ENCODE measurements around the gene RBMXL3. TPM values are rescaled to one million over a fixed set of nuclear protein-coding genes. Genes with fewer than 3 reads are reported as not detected.

RBMXL3 gene
- total RNA-seq, 1 experiment from 2014 or later = not detected

- TF ChIP-seq OVOL2 (CRISPR knock-in tag; IDR thresholded peaks at IDR 0.05; ENCODE audit: borderline replicate concordance) (no peak), PRRX2 (CRISPR knock-in tag; IDR thresholded peaks at IDR 0.05) (no peak), TEAD1 (CRISPR knock-in tag; IDR thresholded peaks at IDR 0.05) (no peak), ZNF219 (CRISPR knock-in tag; IDR thresholded peaks at IDR 0.05; ENCODE audit: borderline replicate concordance) (no peak), NFE2L1 (CRISPR knock-in tag; IDR thresholded peaks at IDR 0.05) (no peak), ZNF416 (CRISPR knock-in tag; IDR thresholded peaks at IDR 0.05) (no peak)
- TF ChIP-seq, protein P1, sequence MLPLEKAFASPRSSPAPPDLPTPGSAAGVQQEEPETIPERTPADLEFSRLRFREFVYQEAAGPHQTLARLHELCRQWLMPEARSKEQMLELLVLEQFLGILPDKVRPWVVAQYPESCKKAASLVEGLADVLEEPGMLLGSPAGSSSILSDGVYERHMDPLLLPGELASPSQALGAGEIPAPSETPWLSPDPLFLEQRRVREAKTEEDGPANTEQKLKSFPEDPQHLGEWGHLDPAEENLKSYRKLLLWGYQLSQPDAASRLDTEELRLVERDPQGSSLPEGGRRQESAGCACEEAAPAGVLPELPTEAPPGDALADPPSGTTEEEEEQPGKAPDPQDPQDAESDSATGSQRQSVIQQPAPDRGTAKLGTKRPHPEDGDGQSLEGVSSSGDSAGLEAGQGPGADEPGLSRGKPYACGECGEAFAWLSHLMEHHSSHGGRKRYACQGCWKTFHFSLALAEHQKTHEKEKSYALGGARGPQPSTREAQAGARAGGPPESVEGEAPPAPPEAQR (CRISPR knock-in tag; IDR thresholded peaks at IDR 0.05) = no peak
Observed at GRCh38 chrX:115191490-115192243, 2.5 kb downstream of the RBMXL3 start (continued).

GRCh38 chrX:115192244-115192700 is 3.1 kb downstream of the RBMXL3 start:
- H3K27ac Mint-ChIP-seq = no peak overlapping the region
- no peak overlapping the region for H3K4me3 Mint-ChIP-seq
- CTCF ChIA-PET = no interaction called here
- H3K27me3 Mint-ChIP-seq (ENCODE audit: low read depth) = no peaks in the 10 kb centered on the region
- DNase-seq (ENCODE audit: low spot score) (no peak), ATAC-seq (no peak)
- no peaks in the 10 kb centered on the region for H3K36me3 Mint-ChIP-seq
- no peaks in the 10 kb centered on the region for H3K9me3 Mint-ChIP-seq
- POLR2A ChIA-PET = no interaction called here
- no peaks in the 10 kb centered on the region; the same call in 1 of the 2 replicates for H3K4me1 Mint-ChIP-seq
- no peak for TF ChIP-seq MXD4 (CRISPR knock-in tag; IDR thresholded peaks at IDR 0.05; ENCODE audit: borderline replicate concordance)
- TF ChIP-seq SP1 (CRISPR knock-in tag; conservative IDR thresholded peaks at IDR 0.05) = no peak
- TF ChIP-seq ETV6 (CRISPR knock-in tag; IDR thresholded peaks at IDR 0.05) = no peak
- TF ChIP-seq GRHL2 (CRISPR knock-in tag; IDR thresholded peaks at IDR 0.05; ENCODE audit: insufficient replicate concordance, severe bottlenecking) = no peak
- no peak for TF ChIP-seq RELA (CRISPR knock-in tag; IDR thresholded peaks at IDR 0.05; ENCODE audit: borderline replicate concordance)
- no peak for TF ChIP-seq ZBTB21 (CRISPR knock-in tag; IDR thresholded peaks at IDR 0.05; ENCODE audit: borderline replicate concordance)
- no peak for TF ChIP-seq ZNF232 (CRISPR knock-in tag; IDR thresholded peaks at IDR 0.05)
- no peak for TF ChIP-seq NR3C1 (CRISPR knock-in tag; conservative IDR thresholded peaks at IDR 0.05; ENCODE audit: low read depth)
- TF ChIP-seq, protein P2, sequence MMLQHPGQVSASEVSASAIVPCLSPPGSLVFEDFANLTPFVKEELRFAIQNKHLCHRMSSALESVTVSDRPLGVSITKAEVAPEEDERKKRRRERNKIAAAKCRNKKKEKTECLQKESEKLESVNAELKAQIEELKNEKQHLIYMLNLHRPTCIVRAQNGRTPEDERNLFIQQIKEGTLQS (CRISPR knock-in tag; conservative IDR thresholded peaks at IDR 0.05) = no peak
- TF ChIP-seq PRDM15 (CRISPR knock-in tag; IDR thresholded peaks at IDR 0.05) = no peak
- no peak for TF ChIP-seq CDX4 (CRISPR knock-in tag; IDR thresholded peaks at IDR 0.05; ENCODE audit: borderline replicate concordance)
- TF ChIP-seq ZNF219 (CRISPR knock-in tag; IDR thresholded peaks at IDR 0.05; ENCODE audit: borderline replicate concordance) = no peak
- TF ChIP-seq FOXK1 (CRISPR knock-in tag; IDR thresholded peaks at IDR 0.05) = no peak
- TF ChIP-seq E2F5 (CRISPR knock-in tag; IDR thresholded peaks at IDR 0.05) = no peak
- TF ChIP-seq, protein P3, sequence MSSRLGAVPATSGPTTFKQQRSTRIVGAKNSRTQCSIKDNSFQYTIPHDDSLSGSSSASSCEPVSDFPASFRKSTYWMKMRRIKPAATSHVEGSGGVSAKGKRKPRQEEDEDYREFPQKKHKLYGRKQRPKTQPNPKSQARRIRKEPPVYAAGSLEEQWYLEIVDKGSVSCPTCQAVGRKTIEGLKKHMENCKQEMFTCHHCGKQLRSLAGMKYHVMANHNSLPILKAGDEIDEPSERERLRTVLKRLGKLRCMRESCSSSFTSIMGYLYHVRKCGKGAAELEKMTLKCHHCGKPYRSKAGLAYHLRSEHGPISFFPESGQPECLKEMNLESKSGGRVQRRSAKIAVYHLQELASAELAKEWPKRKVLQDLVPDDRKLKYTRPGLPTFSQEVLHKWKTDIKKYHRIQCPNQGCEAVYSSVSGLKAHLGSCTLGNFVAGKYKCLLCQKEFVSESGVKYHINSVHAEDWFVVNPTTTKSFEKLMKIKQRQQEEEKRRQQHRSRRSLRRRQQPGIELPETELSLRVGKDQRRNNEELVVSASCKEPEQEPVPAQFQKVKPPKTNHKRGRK (CRISPR knock-in tag; IDR thresholded peaks at IDR 0.05; ENCODE audit: borderline replicate concordance) = no peak
- no peak for TF ChIP-seq ZNF532 (CRISPR knock-in tag; IDR thresholded peaks at IDR 0.05; ENCODE audit: borderline replicate concordance)
- TF ChIP-seq ATF1 (CRISPR knock-in tag; IDR thresholded peaks at IDR 0.05) = no peak

All from WTC11 (cell line).